Loucy (cell line): Measurements from ENCODE around the gene CCDC88C.

ENCODE experiments used
- EZH2phosphoT487 ChIP-seq: fragments of 200-600 bp; IDR thresholded peaks from 2 replicates; pipeline ENCODE4 v1.6.1; 2018; ENCODE audit warnings: antibody characterized with exemption, mild to moderate bottlenecking, moderate library complexity, borderline replicate concordance
- TF ChIP-seq, protein P1 (sequence below): fragments of 200-600 bp; sonication (generic); conservative IDR thresholded peaks from 2 replicates; pipeline ENCODE4 v1.5.1; 2014; ENCODE audit warnings: mild to moderate bottlenecking, antibody characterized with exemption, low read length

- TF ChIP-seq, protein P1, sequence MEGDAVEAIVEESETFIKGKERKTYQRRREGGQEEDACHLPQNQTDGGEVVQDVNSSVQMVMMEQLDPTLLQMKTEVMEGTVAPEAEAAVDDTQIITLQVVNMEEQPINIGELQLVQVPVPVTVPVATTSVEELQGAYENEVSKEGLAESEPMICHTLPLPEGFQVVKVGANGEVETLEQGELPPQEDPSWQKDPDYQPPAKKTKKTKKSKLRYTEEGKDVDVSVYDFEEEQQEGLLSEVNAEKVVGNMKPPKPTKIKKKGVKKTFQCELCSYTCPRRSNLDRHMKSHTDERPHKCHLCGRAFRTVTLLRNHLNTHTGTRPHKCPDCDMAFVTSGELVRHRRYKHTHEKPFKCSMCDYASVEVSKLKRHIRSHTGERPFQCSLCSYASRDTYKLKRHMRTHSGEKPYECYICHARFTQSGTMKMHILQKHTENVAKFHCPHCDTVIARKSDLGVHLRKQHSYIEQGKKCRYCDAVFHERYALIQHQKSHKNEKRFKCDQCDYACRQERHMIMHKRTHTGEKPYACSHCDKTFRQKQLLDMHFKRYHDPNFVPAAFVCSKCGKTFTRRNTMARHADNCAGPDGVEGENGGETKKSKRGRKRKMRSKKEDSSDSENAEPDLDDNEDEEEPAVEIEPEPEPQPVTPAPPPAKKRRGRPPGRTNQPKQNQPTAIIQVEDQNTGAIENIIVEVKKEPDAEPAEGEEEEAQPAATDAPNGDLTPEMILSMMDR, result no peak
- TF ChIP-seq EZH2phosphoT487, result no peak
These were observed 59.6 kb downstream of the CCDC88C start for GRCh38 chr14:91358025-91358319.
